Measurements from ENCODE around the gene VAMP5. TPM values are rescaled to one million over a fixed set of nuclear protein-coding genes. Genes with fewer than 3 reads are reported as not detected.

VAMP5 gene
- total and polyA plus RNA-seq, 2 donors from 2014 or later: 46.0 to 145 TPM

DNA sequence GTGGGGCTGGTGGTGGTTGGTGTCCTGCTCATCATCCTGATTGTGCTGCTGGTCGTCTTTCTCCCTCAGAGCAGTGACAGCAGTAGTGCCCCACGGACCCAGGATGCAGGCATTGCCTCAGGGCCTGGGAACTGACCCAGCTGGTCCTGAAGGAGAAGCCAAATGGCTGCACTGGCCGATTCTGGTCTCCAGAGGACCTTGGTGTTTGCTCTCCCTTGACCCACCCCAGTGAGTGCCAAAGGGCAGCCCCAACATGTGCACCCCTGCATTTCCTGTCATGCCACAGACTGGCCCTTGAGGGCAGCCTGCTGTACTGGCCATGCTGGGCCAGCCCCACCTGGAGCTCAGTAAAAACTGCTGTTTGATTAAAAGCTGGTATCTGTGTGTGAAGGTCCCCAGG lies 8.8 kb downstream of the VAMP5 start:
- intact Hi-C loops (cut with DNase I): no loop called here
- H3K4me1 ChIP-seq (ENCODE audit: control insufficient read depth in 2 of 3, insufficient read depth in 2 of 3, low read depth in 1 of 3, low read length in 3 of 3): peaks cover 0 to 41% (median 25%) of the 10 kb centered on the region in 3 donors
- H3K27ac ChIP-seq (ENCODE audit: low read depth in 2 of 2, low read length in 2 of 2): no peak overlapping the region
- no peak for DNase-seq
- peaks cover 0 to 11% (median 3%) of the 10 kb centered on the region in 3 donors for H3K36me3 ChIP-seq (ENCODE audit: control insufficient read depth in 2 of 3, insufficient read depth in 3 of 3, low read length in 3 of 3)
- H3K4me3 ChIP-seq (ENCODE audit: low read length in 3 of 3): no peak overlapping the region
- TF ChIP-seq, protein P1, sequence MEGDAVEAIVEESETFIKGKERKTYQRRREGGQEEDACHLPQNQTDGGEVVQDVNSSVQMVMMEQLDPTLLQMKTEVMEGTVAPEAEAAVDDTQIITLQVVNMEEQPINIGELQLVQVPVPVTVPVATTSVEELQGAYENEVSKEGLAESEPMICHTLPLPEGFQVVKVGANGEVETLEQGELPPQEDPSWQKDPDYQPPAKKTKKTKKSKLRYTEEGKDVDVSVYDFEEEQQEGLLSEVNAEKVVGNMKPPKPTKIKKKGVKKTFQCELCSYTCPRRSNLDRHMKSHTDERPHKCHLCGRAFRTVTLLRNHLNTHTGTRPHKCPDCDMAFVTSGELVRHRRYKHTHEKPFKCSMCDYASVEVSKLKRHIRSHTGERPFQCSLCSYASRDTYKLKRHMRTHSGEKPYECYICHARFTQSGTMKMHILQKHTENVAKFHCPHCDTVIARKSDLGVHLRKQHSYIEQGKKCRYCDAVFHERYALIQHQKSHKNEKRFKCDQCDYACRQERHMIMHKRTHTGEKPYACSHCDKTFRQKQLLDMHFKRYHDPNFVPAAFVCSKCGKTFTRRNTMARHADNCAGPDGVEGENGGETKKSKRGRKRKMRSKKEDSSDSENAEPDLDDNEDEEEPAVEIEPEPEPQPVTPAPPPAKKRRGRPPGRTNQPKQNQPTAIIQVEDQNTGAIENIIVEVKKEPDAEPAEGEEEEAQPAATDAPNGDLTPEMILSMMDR (IDR thresholded peaks at IDR 0.05; ENCODE audit: borderline replicate concordance, extremely low read depth, insufficient read depth): no peak
- no peaks in the 10 kb centered on the region for H3K9me3 ChIP-seq (ENCODE audit: control insufficient read depth in 2 of 3, insufficient read depth in 1 of 3, low read length in 3 of 3)
- H3K27me3 ChIP-seq (ENCODE audit: control insufficient read depth, insufficient read depth, low read length): no peaks in the 10 kb centered on the region
- no peak overlapping the region for H3K9ac ChIP-seq (ENCODE audit: low read length in 3 of 3)
- FAIRE-seq: no peak

- H3K36me3 ChIP-seq (ENCODE audit: control insufficient read depth in 2 of 3, insufficient read depth in 3 of 3, low read length in 3 of 3): peaks cover 0 to 24% (median 3%) of the 10 kb centered on the region in 3 donors
- FAIRE-seq (no peak), DNase-seq (peak in 1 of 5 donors; percentile 31)
- no peaks in the 10 kb centered on the region for H3K9me3 ChIP-seq (ENCODE audit: control insufficient read depth in 2 of 3, insufficient read depth in 1 of 3, low read length in 3 of 3)
- H3K27ac ChIP-seq (ENCODE audit: low read depth in 2 of 2, low read length in 2 of 2): peak overlapping the region; percentile 71 to 89
- H3K27me3 ChIP-seq (ENCODE audit: control insufficient read depth, insufficient read depth, low read length): no peaks in the 10 kb centered on the region
- intact Hi-C loops (cut with DNase I): no loop called here
- H3K4me1 ChIP-seq (ENCODE audit: control insufficient read depth in 2 of 3, insufficient read depth in 2 of 3, low read depth in 1 of 3, low read length in 3 of 3): peaks cover 0 to 50% (median 37%) of the 10 kb centered on the region in 3 donors
- peak overlapping the region; percentile 34 to 97 (median 84) for H3K9ac ChIP-seq (ENCODE audit: low read length in 3 of 3)
- TF ChIP-seq, protein P1 (IDR thresholded peaks at IDR 0.05; ENCODE audit: borderline replicate concordance, extremely low read depth, insufficient read depth): no peak
- peak overlapping the region; percentile 84 to 98 (median 90) for H3K4me3 ChIP-seq (ENCODE audit: low read length in 3 of 3)
These were observed 10.6 kb downstream of the VAMP5 start for GRCh38 chr2:85594715-85595300.

GRCh38 chr2:85595301-85596025 lies 11.2 kb downstream of the VAMP5 start, which contains the start of gene RNF181:
Gene RNF181 (plus strand): TSS chr2:85595745. CDS start chr2:85595764, 19 bp downstream.
- H3K4me1 ChIP-seq (ENCODE audit: control insufficient read depth in 2 of 3, insufficient read depth in 2 of 3, low read depth in 1 of 3, low read length in 3 of 3): peaks cover 0 to 49% (median 37%) of the 10 kb centered on the region in 3 donors
- peak; percentile 99 for FAIRE-seq

More at GRCh38 chr2:85595301-85596025, 11.2 kb downstream of the VAMP5 start, which contains the start of gene RNF181:
- Histone ChIP-seq H3K4me3 (ENCODE audit: low read length in 3 of 3) (peak within 1 kb of the TSS; percentile 84 to 98 (median 90)), H3K27ac (ENCODE audit: low read depth in 2 of 2, low read length in 2 of 2) (peak within 1 kb of the TSS; percentile 89), H3K9me3 (ENCODE audit: control insufficient read depth in 2 of 3, insufficient read depth in 1 of 3, low read length in 3 of 3) (no peaks in the 10 kb centered on the region), H3K9ac (ENCODE audit: low read length in 3 of 3) (peak within 1 kb of the TSS; percentile 84 to 97 (median 86)), H3K27me3 (ENCODE audit: control insufficient read depth, insufficient read depth, low read length) (no peaks in the 10 kb centered on the region), H3K36me3 (ENCODE audit: control insufficient read depth in 2 of 3, insufficient read depth in 3 of 3, low read length in 3 of 3) (peaks cover 0 to 24% (median 3%) of the 10 kb centered on the region in 3 donors)
- intact Hi-C loops (cut with DNase I): no loop called here
- TF ChIP-seq, protein P1 (IDR thresholded peaks at IDR 0.05; ENCODE audit: borderline replicate concordance, extremely low read depth, insufficient read depth): no peak
- DNase-seq: peak; percentile 97 to 99 (median 97)
